Measurements from ENCODE around the gene SP110.

Gene SP110

DNA sequence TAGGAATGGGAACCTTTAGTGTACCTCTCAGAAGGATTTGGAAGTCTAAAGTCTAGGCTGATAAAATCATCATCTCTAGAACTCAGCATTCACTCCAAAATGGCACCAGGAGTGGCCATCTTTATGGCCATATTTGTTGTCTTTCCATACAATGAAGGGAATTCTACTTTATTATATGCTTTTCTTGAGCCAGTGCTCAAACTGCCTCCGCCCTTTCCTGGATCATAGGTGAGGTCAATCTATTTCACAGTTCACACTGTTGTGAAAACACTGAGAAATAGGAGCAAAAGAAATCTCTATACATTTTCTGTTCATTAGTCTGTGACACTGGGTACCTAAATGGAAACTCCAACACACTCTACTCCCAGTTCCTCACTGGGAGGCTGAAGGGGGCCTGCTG lies 55.6 kb downstream of the SP110 start:
- DNase-seq, result no peak

DNA sequence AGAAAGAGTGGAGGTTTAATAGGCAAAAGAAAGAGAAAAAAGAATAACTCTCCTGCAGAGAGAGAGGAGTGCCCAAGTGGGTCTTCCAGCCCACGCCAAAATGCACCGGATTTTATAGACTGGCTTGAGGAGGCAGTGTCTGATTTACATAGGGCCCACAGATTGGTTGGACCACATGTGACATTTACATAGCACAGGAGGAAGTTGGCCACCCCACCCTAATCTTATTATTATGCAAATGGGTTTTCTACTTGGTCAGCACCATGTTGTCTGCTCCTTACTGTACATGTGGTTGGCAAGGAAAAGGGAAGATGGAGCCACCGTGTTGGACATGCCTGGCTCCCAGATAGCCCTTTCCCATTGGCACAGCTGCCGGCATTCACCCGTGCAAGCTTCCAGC lies 56.8 kb downstream of the SP110 start:
- DNase-seq, result no peak

DNA sequence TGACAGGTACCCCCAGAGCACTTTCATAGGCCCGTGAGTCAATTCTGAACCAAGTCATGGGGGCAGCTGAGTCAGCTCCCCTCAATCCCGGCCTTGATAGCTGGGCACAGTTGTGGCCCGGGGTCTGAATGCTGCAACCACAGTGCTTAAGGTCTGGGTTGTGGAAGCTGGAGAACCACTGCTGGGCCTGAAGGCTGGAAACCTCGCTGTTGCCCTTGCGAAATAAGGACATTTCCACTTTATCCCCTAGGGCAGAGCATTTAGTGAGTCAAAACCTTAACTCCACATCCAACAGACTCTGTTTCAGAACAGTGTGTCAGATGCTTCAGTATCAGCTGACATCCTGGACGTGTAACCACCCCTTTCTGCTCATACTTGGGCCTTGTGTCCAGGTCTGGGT lies 58.6 kb downstream of the SP110 start:
- DNase-seq, result no peak

- DNase-seq, result peak; percentile 66
Observed at GRCh38 chr2:230160112-230160660, 59.6 kb downstream of the SP110 start.

DNA sequence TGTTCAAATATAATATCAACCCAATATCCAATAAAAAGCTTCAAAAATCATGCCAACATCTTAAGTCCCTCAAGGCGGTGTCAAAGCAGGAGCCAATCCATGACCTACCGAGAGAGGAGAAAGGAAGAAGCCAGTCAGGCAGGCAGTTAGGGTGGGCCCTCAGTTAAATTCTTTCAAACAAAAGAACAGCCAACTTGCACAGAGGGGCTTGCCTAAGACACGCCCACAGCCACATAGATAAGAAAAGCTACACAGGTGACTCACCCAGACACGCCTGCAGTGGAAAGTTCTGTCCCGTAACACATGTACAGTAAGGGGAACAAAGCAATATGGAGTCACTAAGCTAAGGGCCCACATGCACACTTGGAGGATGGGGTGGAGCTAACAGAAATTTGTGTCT lies 61.3 kb downstream of the SP110 start:
- no peak for DNase-seq

- DNase-seq, result no peak
Observed at GRCh38 chr2:230156782-230157699, 62.7 kb downstream of the SP110 start.

GRCh38 chr2:230155359-230155758 lies 64.4 kb downstream of the SP110 start:
- no peak for DNase-seq

GRCh38 chr2:230153390-230153976 lies 66.3 kb downstream of the SP110 start:
- DNase-seq, result no peak

DNA sequence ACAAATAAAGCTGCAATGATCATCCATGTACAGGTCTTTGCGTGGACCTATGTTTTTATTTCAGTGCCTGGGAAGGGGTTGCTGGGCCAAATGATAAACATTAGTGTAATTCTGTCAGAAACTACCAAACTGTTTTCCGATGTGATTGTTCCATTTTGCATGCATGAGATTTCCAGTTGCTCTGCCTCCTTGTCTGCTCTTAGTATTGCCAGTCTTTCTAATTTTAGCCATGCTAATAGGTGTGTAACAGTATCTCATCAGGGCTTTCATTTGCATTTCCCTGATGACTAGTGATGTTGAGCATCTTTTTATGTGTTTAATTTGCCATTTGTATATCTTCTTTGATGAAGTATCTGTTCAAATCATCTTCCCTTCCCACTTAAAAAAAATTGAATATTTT lies 67.5 kb downstream of the SP110 start:
- no peak for DNase-seq

DNA sequence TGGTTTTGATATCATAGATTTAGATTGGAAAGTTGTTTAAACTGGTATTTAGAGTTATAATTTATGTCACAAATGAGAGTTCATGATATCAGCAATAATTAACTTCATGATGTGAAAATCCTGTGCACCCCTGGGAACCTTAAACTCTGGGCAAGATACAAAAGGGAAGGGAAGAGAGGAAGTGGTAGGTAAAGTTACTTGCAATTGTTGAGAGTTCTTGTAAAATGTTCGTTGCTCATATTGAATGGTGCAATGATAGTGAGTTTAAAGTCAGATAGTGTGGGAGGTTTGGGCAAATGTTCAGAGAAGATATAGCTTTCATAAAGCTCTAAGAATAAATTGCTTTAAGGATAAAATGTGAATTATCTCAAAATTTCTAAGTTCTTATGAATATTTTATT lies 75.4 kb downstream of the SP110 start:
- DNase-seq, result no peak

DNA sequence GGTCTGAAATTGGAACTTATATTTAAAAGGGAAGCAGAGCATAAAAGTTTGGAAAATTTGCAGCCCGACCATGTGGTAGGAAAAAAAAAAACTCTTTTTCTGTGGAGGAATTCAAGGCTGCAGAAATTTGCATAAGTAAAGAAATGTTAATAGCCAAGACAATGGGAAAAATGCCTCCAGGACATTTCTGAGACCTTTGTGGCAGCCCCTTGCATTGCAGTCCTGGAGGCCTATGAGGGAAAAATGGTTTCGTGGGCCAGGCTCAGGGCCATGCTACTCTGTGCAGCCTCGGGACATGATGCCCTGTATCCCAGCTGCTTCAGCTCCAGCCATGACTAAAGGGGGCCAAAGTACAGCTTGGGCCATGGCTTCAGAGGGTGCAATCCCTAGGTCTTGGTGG lies 79.1 kb downstream of the SP110 start:
- DNase-seq, result no peak

GRCh38 chr2:230137902-230138539 lies 81.8 kb downstream of the SP110 start:
- DNase-seq, result no peak

DNA sequence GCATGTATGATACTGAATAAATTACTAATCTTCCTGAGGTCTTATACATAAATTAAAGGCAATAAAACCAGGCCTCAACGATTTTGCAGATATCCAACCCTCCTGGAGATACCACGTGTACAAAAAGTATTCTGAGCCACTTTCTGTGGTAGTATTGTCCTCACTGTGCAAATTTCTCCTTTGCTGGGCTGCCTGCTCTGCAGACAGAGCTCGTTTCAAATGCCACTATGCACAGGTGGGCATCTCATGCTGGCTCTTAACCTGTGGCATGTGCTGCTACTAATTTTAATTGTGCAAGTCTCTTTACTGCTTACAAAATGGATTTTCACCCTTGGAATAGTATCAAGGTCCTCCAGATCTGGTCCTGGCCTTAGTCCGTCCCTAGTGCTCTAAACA lies 84.7 kb downstream of the SP110 start:
- DNase-seq, result no peak

DNA sequence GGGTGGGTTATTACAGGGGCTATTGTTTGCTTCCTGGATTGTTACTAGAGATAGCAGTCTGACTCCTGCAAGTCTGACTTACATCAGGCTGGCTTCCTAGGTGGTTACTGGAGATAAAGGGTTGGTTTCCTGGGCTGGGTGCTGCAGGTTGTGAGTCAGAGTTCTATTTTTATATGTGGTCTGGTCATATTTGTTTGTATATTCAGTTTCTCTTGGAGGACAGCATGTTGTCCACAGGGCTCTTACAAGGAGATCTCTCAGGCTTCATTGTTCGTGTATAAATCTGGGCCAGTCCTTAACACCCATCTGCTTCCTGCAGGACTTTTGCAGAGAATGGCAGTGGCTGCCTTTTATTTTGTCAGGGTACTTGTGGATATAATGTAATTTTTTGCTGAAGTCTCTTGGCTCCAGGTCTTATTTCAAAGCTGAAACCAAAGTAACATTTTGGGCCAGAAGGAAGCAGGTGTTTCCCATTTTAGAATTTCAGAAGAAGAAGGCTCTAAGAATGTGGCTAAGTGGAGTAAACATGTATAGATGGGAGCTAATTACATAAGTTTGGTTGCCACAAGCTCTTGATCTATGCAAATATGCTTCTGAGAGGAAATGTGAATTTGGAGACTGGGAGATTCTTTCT lies 85.2 kb downstream of the SP110 start:
- DNase-seq, result no peak

DNA sequence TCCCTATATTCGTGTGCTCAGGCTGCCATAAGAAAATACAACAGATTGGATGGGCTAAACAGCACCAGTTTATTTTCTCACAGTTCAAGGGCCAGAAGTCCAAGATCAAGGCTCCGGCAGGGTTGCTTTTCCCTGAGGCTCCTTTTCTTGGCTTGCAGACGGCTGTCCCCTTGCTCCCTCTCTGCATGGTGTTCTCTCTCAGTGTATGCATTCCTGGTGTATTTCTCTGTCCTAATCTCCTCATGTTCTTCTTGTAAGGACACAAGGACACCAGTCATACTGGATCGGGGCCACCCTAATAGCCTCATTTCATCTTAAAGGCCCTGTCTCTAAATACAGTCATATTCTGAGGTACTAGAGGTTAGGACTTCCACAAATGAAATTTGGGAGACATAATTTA lies 88.4 kb downstream of the SP110 start:
- DNase-seq, result no peak

GRCh38 chr2:230130668-230131364 lies 89.0 kb downstream of the SP110 start:
- DNase-seq, result no peak

GRCh38 chr2:230129343-230129742 lies 90.4 kb downstream of the SP110 start:
- DNase-seq, result no peak

- DNase-seq, result no peak
Observed at GRCh38 chr2:230128623-230129342, 91.0 kb downstream of the SP110 start.

DNA sequence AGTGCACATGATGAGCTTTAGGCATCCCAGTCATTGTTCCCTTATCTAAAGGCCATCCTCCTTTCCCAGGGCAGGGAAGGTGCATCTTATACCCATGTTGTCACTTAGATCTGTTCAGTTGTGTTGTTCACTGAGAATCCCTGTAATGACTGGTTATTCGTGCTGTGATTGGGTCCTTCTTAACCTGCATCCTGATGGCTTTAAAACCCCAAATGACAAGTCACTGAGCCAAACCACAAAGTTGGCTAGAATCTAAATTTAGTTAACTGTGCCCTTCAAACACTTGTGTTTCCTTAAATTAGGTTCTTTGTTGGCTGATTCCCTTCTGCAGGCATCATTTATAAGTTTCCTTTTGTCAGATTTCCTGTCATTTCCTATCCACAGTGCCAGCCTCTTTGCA lies 92.6 kb downstream of the SP110 start:
- DNase-seq, result no peak

DNA sequence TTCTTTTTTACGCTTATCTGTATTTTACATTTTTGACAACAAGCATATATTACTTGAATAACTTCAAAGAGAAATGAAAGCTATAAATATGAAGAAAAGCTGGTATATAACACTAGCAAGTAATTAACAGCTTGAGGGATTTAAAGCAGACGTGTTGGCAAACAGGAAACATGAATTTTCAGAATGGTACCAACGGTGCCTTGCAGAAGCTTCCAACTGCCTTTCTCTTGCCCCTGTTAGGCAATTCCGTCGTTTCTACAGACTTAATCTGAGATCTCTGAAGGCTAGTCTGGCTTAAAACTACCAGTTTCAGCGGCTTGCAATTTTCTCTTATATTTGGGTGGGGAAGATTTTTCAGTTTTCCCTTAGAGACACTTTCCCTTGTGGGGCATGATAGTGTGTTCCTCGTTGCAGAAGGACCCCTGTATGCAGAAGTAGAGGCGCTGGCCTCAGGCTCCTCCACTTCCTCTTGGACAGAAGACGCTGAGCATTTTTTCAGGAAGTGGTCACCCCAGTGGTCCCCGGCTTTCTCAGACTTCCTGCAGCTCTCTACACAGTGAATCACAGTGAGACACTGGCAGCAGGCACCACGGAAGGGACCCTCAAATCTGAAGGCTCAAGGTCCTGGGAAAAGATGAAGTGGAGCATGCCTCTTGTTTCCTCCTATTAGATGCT lies 94.9 kb downstream of the SP110 start:
- DNase-seq, result no peak

DNA sequence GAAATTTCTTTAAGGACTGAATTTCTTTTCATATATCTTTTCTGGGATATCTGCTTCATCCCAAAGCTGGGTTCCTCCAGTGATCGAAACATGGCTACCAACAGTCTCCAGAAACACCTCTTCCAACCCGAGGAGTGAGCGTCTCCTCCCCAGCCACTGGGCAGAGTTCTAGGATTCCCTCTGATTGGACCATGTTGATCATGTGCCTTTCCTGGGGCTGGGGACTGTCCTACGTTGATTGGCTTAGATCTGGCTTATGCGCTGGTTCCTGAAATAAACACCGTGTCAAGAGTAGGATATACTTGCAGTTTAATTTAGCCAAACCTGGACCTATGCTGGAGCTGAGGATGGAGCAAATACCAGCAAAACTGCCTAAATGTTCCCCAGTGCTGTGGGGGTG lies 95.5 kb downstream of the SP110 start:
- DNase-seq, result no peak
